ENCODE data around the gene PIERCE2. TPM values are rescaled to one million over a fixed set of nuclear protein-coding genes. Genes with fewer than 3 reads are reported as not detected.

PIERCE2 gene
- total and polyA plus RNA-seq, 2 donors (not counting 3 experiments of a cell fraction or from before 2014, with no cell fraction given) = 1.4 to 2.3 TPM

- no peak overlapping the region for H2AFZ ChIP-seq (ENCODE audit: low read depth, low read length)
- H3K9me1 ChIP-seq (replicated peaks; ENCODE audit: control insufficient read depth, extremely low read depth, insufficient read depth, low read length) = no peaks in the 10 kb centered on the region
- peaks cover 6% of the 10 kb centered on the region for H3K79me2 ChIP-seq (ENCODE audit: control insufficient read depth, insufficient read depth, low read length)
- no TSS peak for BruUV-seq (replicated peaks)
- H3K27ac ChIP-seq (ENCODE audit: insufficient read depth, low read depth, low read length) = peak overlapping the region; percentile 8
- DNase-seq (ENCODE audit: low read depth, low spot score) = no peak
- H4K20me1 ChIP-seq (replicated peaks; ENCODE audit: control insufficient read depth, extremely low read depth, insufficient read depth, low read length) = no peaks in the 10 kb centered on the region
- no peak for FAIRE-seq
- no peak for TF ChIP-seq POLR2A (IDR thresholded peaks at IDR 0.05; ENCODE audit: low read depth, low read length)
- no peak for TF ChIP-seq EZH2 (IDR thresholded peaks at IDR 0.05; ENCODE audit: borderline replicate concordance, low read depth, low read length, severe bottlenecking)
- TF ChIP-seq MYC (IDR thresholded peaks at IDR 0.05; ENCODE audit: low read depth, low read length) = no peak
- no peak for TF ChIP-seq JUN (IDR thresholded peaks at IDR 0.05; ENCODE audit: borderline replicate concordance, insufficient read depth, insufficient read length, low read depth)
- H3K27me3 ChIP-seq (ENCODE audit: control insufficient read depth in 2 of 2, insufficient read depth in 2 of 2, low read length in 2 of 2) = no peaks in the 10 kb centered on the region
- H3K36me3 ChIP-seq (ENCODE audit: control insufficient read depth in 2 of 2, extremely low read depth in 1 of 2, insufficient read depth in 2 of 2, low read length in 2 of 2) = no peaks in the 10 kb centered on the region
- CTCF ChIA-PET = interaction anchor here (0.9 to 1.6 kb wide), 2 partner anchors 33 to 37 kb away, joined by 5 to 8 read pairs; no protein-coding TSS in a partner anchor
- no peaks in the 10 kb centered on the region for H3K9me3 ChIP-seq (replicated peaks; ENCODE audit: control insufficient read depth, insufficient read depth, low read length)
- intact Hi-C loops (cut with micrococcal nuclease) = no loop called here
- dilution Hi-C loops (cut with MboI; ENCODE audit: extremely low pct_ligation_motif_present, low sequenced_read_pairs) = no loop called here
- H3K4me1 ChIP-seq (ENCODE audit: control insufficient read depth, extremely low read depth, insufficient read depth, low read length) = peaks cover 23% of the 10 kb centered on the region
- POLR2A ChIA-PET = no interaction called here
- H3K4me3 ChIP-seq (replicated peaks in 1 of 3; ENCODE audit: insufficient read depth in 1 of 3, low read depth in 1 of 3, low read length in 3 of 3) = no peak overlapping the region
- peak overlapping the region; percentile 74 for H3K4me2 ChIP-seq (ENCODE audit: insufficient read depth, low read length)
- no peak overlapping the region for H3K9ac ChIP-seq (replicated peaks; ENCODE audit: extremely low read depth, insufficient read depth, low read length)
These were observed 5.6 kb upstream of the PIERCE2 start for GRCh38 chr15:55402707-55403106.

DNA sequence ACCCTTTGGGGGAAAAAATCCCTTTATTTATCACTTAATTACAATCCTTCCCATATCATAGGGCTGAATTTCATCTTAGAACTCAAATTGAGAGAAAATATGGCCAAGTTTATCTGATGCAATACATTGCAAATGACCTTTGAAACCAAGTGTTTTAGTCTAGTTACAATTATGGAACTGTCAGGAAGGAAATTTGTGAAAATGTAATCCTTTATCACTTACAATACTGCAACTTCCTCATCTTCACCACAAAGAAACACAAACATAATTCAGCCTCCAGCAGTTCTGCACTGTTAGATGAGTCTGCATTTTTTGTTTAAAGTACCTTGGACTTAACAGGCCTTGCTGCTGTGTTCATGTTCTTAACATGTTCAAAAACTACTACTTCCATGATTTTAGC is 4.8 kb upstream of the PIERCE2 start:
- no TSS peak for BruUV-seq (replicated peaks)
- no peaks in the 10 kb centered on the region for H3K36me3 ChIP-seq (ENCODE audit: control insufficient read depth in 2 of 2, extremely low read depth in 1 of 2, insufficient read depth in 2 of 2, low read length in 2 of 2)
- no peaks in the 10 kb centered on the region for H4K20me1 ChIP-seq (replicated peaks; ENCODE audit: control insufficient read depth, extremely low read depth, insufficient read depth, low read length)
- TF ChIP-seq, protein P1, sequence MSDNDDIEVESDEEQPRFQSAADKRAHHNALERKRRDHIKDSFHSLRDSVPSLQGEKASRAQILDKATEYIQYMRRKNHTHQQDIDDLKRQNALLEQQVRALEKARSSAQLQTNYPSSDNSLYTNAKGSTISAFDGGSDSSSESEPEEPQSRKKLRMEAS (IDR thresholded peaks at IDR 0.05; ENCODE audit: insufficient read depth, insufficient read length) = no peak
- TF ChIP-seq EZH2 (IDR thresholded peaks at IDR 0.05; ENCODE audit: borderline replicate concordance, low read depth, low read length, severe bottlenecking) = no peak
- no peak for TF ChIP-seq POLR2AphosphoS5 (IDR thresholded peaks at IDR 0.05; ENCODE audit: insufficient read depth, low read depth, low read length)
- H3K79me2 ChIP-seq (ENCODE audit: control insufficient read depth, insufficient read depth, low read length) = peaks cover 6% of the 10 kb centered on the region
- FAIRE-seq (peak; percentile 71), DNase-seq (ENCODE audit: low read depth, low spot score) (peak; percentile 61)
- CTCF ChIA-PET = no interaction called here
- dilution Hi-C loops (cut with MboI; ENCODE audit: extremely low pct_ligation_motif_present, low sequenced_read_pairs) = no loop called here
- no peak overlapping the region for H3K9ac ChIP-seq (replicated peaks; ENCODE audit: extremely low read depth, insufficient read depth, low read length)
- no peak overlapping the region for H3K4me3 ChIP-seq (replicated peaks in 1 of 3; ENCODE audit: insufficient read depth in 1 of 3, low read depth in 1 of 3, low read length in 3 of 3)
- intact Hi-C loops (cut with micrococcal nuclease) = no loop called here
- H3K4me2 ChIP-seq (ENCODE audit: insufficient read depth, low read length) = peak overlapping the region; percentile 74
- peak overlapping the region; percentile 38 for H3K27ac ChIP-seq (ENCODE audit: insufficient read depth, low read depth, low read length)
- peak overlapping the region; percentile 11 for H2AFZ ChIP-seq (ENCODE audit: low read depth, low read length)
- H3K4me1 ChIP-seq (ENCODE audit: control insufficient read depth, extremely low read depth, insufficient read depth, low read length) = peaks cover 24% of the 10 kb centered on the region
- POLR2A ChIA-PET = no interaction called here
- H3K27me3 ChIP-seq (ENCODE audit: control insufficient read depth in 2 of 2, insufficient read depth in 2 of 2, low read length in 2 of 2) = no peaks in the 10 kb centered on the region
- H3K9me3 ChIP-seq (replicated peaks; ENCODE audit: control insufficient read depth, insufficient read depth, low read length) = no peaks in the 10 kb centered on the region
- H3K9me1 ChIP-seq (replicated peaks; ENCODE audit: control insufficient read depth, extremely low read depth, insufficient read depth, low read length) = no peaks in the 10 kb centered on the region
